Endometrium (tissue), 2 donors: ENCODE results near the gene DBNDD2.

Experiments
- FAIRE-seq: peaks from 2 replicates; lab custom pipeline; 2012; peaks lifted over from hg19 to GRCh38; lab: Jason Lieb, UNC
- donor health status: control.
- donor health status: control.

DBNDD2 gene

GRCh38 chr20:45387274-45387673 is 20.8 kb upstream of the DBNDD2 start:
- FAIRE-seq: no peak

DNA sequence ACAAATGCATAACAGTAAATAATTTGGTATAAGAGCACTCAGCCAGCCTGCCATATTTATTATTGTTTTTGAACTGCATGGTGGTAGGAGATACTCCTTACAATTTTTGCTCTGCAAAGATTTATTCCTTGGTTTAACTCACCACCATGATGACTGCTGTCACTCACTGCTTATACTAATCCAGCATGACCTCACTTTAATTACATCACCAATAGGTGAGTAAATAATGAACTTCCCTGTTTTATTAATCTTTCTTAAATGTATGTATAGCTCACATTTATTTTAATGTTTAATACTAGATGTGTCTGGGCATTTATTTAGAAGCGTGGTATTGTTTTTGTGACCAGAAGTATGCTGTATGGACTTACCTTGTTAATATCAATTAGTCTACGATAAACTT is 17.2 kb upstream of the DBNDD2 start:
- FAIRE-seq: no peak

GRCh38 chr20:45391559-45391958 is 16.5 kb upstream of the DBNDD2 start:
- no peak for FAIRE-seq

DNA sequence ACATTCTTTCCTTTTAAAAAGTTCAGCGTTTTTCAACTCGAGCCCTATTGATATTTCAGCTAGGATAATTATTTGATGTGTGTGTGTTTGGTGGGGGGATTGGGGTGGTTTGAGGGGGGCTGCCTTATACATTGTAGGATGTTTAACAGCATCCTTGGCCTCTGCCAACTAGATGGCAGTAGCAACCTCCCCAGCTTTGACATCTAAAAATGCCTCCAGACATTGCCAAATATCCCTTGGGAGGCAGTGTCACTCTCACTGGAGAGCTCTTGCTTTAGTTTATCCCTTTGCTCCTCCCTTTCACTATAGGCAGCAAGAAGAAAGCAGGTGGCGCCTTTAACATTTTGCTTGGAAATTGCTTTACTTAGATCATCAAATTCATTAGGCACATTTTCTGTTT is 15.4 kb upstream of the DBNDD2 start:
- no peak for FAIRE-seq

- no peak for FAIRE-seq
Observed at GRCh38 chr20:45394221-45395113, 13.6 kb upstream of the DBNDD2 start.

- no peak for FAIRE-seq
Observed at GRCh38 chr20:45395114-45395415, 13.0 kb upstream of the DBNDD2 start.

- FAIRE-seq: no peak
Observed at GRCh38 chr20:45399018-45399417, 9.1 kb upstream of the DBNDD2 start.

- FAIRE-seq: no peak
Observed at GRCh38 chr20:45400346-45401031, 7.6 kb upstream of the DBNDD2 start.

GRCh38 chr20:45402946-45403345 is 5.1 kb upstream of the DBNDD2 start:
- no peak for FAIRE-seq

- no peak for FAIRE-seq
Observed at GRCh38 chr20:45404438-45404837, 3.7 kb upstream of the DBNDD2 start.

- FAIRE-seq: no peak
Observed at GRCh38 chr20:45405571-45406259, 2.4 kb upstream of the DBNDD2 start.

DNA sequence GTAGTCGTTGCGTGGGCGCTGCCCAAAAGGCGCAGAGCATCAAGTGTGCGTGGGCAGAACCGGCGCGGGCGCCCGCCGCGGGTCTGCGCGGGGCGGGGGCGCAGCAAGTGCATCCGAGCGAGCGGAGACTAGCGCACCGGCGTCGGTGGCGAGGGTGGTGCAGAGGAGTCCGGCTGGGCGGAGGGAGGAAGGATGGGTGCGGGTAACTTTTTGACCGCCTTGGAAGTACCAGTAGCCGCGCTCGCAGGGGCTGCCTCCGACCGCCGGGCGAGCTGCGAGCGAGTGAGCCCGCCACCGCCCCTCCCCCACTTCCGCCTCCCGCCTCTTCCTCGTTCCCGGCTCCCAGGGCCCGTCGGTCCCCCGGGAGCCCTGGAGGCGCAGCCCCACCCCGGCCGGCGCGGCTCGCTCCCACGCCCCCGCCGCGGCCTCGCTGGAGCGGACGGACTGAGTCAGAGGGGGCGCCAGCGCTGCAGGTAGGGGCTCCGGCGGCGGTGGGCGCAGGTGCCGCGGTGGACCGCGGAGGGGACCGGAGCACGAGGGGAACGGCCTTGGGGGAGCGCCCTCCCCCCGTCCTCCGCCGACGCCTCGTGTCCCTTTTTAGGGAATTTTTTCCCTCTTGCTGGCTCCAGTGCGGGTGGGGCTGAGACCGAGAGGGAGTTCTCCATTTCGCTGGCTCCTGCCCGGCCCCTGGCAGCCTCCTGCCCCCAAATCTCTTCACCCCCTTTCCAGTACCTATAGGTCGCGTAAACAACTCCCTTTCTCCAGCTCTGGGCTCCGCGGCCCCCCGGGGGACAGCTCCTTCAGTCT is 1.6 kb upstream of the DBNDD2 start:
- no peak for FAIRE-seq

- FAIRE-seq: no peak
Observed at GRCh38 chr20:45407067-45407745, 883 bp upstream of the DBNDD2 start.

GRCh38 chr20:45408646-45409213 is 641 bp downstream of the DBNDD2 start:
- FAIRE-seq: no peak

DNA sequence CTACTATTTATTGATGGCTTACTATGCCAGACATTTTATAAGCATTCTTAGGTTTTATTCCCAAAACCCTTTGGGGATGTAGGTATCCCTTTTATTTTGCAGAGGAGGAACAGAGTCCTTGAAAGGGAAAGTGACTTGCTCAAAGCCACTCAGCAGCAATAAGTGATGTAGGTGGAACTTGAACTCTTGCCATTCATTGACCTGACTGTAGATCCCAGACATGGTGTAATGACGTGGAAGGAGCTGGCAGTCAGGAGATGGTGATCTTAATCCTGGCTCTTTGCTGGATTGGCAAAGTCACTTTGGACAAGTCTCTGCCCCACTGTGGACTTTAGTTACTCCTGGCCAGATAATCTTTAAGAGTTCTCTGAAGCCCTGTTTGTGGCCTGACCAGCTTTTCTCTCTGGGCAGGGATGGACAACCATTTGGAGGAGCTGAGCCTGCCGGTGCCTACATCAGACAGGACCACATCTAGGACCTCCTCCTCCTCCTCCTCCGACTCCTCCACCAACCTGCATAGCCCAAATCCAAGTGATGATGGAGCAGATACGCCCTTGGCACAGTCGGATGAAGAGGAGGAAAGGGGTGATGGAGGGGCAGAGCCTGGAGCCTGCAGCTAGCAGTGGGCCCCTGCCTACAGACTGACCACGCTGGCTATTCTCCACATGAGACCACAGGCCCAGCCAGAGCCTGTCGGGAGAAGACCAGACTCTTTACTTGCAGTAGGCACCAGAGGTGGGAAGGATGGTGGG is 1.6 kb downstream of the DBNDD2 start:
- FAIRE-seq: no peak

- no peak for FAIRE-seq
Observed at GRCh38 chr20:45410887-45411286, 2.8 kb downstream of the DBNDD2 start.

DNA sequence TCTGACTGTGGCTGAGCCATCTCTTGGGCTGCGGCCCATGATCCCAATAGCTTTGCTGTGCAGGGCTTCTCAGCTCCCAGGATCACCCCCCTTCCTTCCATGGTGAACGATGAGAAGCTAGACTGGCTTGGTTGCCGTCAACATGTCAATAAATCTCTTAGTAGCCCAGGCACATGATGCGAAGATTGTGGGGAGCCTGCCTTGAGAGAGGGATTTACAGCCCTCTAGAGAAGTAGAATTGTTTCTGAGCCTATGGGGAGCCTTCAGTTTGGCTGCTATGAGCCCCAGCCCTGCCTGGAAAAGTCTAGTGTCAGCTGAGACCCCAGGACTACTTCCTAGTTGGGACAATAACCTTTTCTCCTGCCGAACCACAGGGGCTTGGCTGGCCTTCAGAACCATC is 4.6 kb downstream of the DBNDD2 start:
- FAIRE-seq: no peak

- no peak for FAIRE-seq
Observed at GRCh38 chr20:45413479-45413878, 5.4 kb downstream of the DBNDD2 start.

- no peak for FAIRE-seq
Observed at GRCh38 chr20:45415822-45416637, 7.9 kb downstream of the DBNDD2 start, which contains the start of gene PIGT. Gene PIGT, plus strand, starts transcription at chr20:45416141. Its CDS starts 16 bp downstream, at chr20:45416157.

- no peak for FAIRE-seq
Observed at GRCh38 chr20:45416917-45417316, 8.8 kb downstream of the DBNDD2 start.
